HL-60 (cell line): Measurements from ENCODE around the gene GAL3ST2.

Experiments
- DNase-seq, 2 experiments: peaks; one replicate each; pipeline ENCODE4 v3.0.0-alpha.2; 2010 to 2020; ENCODE audit warnings: low read depth in 1 of 2, low spot score in 1 of 2
- H3K27ac ChIP-seq: fragments of 250-450 bp; sonication (Bioruptor Pico); replicated peaks from 2 replicates; pipeline ENCODE4 v1.5.1; 2020; ENCODE audit warnings: mild to moderate bottlenecking, moderate library complexity
- H3K27me3 ChIP-seq: fragments of 250-450 bp; sonication (Bioruptor Pico); 2 replicates; pipeline ENCODE4 v1.5.1; 2021; ENCODE audit warnings: mild to moderate bottlenecking, moderate library complexity; ENCODE audit not compliant: insufficient read depth, poor library complexity, severe bottlenecking
- H3K4me3 ChIP-seq: replicated peaks from 2 replicates; pipeline ENCODE4 v1.5.1; 2011; ENCODE audit warnings: mild to moderate bottlenecking, control low read depth, low read length; ENCODE audit not compliant: insufficient read depth
- CTCF ChIP-seq: IDR thresholded peaks from one replicate; pipeline ENCODE4 v1.5.1; 2011; ENCODE audit warnings: low read length, control low read depth, inconsistent platforms; ENCODE audit not compliant: insufficient read depth
- GABPA ChIP-seq: IDR thresholded peaks from 2 replicates; pipeline ENCODE4 v1.6.1; 2012; ENCODE audit warnings: low read depth
- POLR2AphosphoS5 ChIP-seq: IDR thresholded peaks from 2 replicates; pipeline ENCODE4 v1.6.1; 2012; ENCODE audit warnings: low read depth
- REST ChIP-seq: IDR thresholded peaks from 2 replicates; pipeline ENCODE4 v1.6.1; 2012; ENCODE audit warnings: low read depth; ENCODE audit not compliant: insufficient replicate concordance
- SPI1 ChIP-seq: IDR thresholded peaks from 2 replicates; pipeline ENCODE4 v1.6.1; 2012; ENCODE audit warnings: low read depth, mild to moderate bottlenecking, borderline replicate concordance

GAL3ST2 gene

GRCh38 chr2:241813644-241814392 is 37.2 kb downstream of the GAL3ST2 start:
- Histone ChIP-seq H3K27ac (no peak overlapping the region), H3K4me3 (no peak overlapping the region), H3K27me3 (peaks cover 8% of the 10 kb centered on the region)
- no peak for DNase-seq
- TF ChIP-seq GABPA (no peak), CTCF (no peak), REST (no peak), SPI1 (no peak)

GRCh38 chr2:241814393-241814642 is 37.7 kb downstream of the GAL3ST2 start:
- no peak for TF ChIP-seq POLR2AphosphoS5
- no peak for TF ChIP-seq REST
- TF ChIP-seq SPI1 = no peak
- TF ChIP-seq GABPA = no peak
- no peak for DNase-seq
- H3K27ac ChIP-seq = no peak overlapping the region
- H3K4me3 ChIP-seq = no peak overlapping the region
- peaks cover 8% of the 10 kb centered on the region for H3K27me3 ChIP-seq

- Histone ChIP-seq H3K4me3 (no peak overlapping the region), H3K27me3 (peaks cover 8% of the 10 kb centered on the region), H3K27ac (no peak overlapping the region)
- no peak for DNase-seq
- TF ChIP-seq POLR2AphosphoS5 = no peak
- no peak for TF ChIP-seq GABPA
- no peak for TF ChIP-seq REST
- TF ChIP-seq CTCF = no peak
- TF ChIP-seq SPI1 = no peak
Observed at GRCh38 chr2:241814643-241815476, 38.2 kb downstream of the GAL3ST2 start.
